Right lobe of liver (tissue), 6 donors: Measurements from ENCODE around the gene COMT. TPM values are rescaled to one million over a fixed set of nuclear protein-coding genes. Genes with fewer than 3 reads are reported as not detected.

Experiments used
- ATAC-seq, 4 donors: fragments of 200-7000 bp; cut with Tn5 transposase; one replicate each; pipeline ENCODE4 v1.9.1; 2020; ENCODE audit warnings: mild to moderate bottlenecking in 4 of 4, moderate library complexity in 4 of 4
- DNase-seq, 3 donors: peaks; one replicate each; pipeline ENCODE4 v3.0.0-alpha.2; 2020
- H3K27ac ChIP-seq, 3 donors: fragments of 200-600 bp; one replicate each; pipeline ENCODE4 v1.8.0; 2022
- H3K27me3 ChIP-seq, 2 donors: fragments of 200-600 bp; one replicate each; pipeline ENCODE4 v1.8.0; 2022
- H3K36me3 ChIP-seq, 4 donors: fragments of 200-600 bp; sonication (generic) in 1 of 4; one replicate each; pipeline versions ENCODE4 v1.5.1 to v1.8.0; 2017 to 2022; ENCODE audit warnings: control low read depth in 1 of 4
- H3K4me1 ChIP-seq, 4 donors: fragments of 200-600 bp; sonication (generic) in 1 of 4; one replicate each; pipeline versions ENCODE4 v1.5.1 to v1.8.0; 2017 to 2022; ENCODE audit warnings: control low read depth in 1 of 4
- H3K4me3 ChIP-seq, 3 donors: fragments of 200-600 bp; one replicate each; pipeline ENCODE4 v1.8.0; 2022
- H3K9me3 ChIP-seq, 4 donors: fragments of 200-600 bp; sonication (generic) in 1 of 4; one replicate each; pipeline versions ENCODE4 v1.5.1 to v1.8.0; 2017 to 2022; ENCODE audit warnings: control low read depth in 1 of 4
- CTCF ChIP-seq, 4 donors: fragments of 200-600 bp in 3 of 4; fragments of 450-650 bp in 1 of 4; IDR thresholded peaks; one replicate each; pipeline versions ENCODE4 v1.5.1 to v1.8.0; 2016 to 2022; ENCODE audit warnings: antibody characterized with exemption in 4 of 4, mild to moderate bottlenecking in 2 of 4
- POLR2A ChIP-seq: fragments of 450-650 bp; IDR thresholded peaks from one replicate; pipeline ENCODE4 v1.6.1; 2017; ENCODE audit warnings: antibody characterized with exemption, mild to moderate bottlenecking
- WGBS: methylation state at CpG from one replicate; pipeline ENCODE4 v1.1.6; 2018; ENCODE audit warnings: low coverage, low lambda C conversion rate; ENCODE audit not compliant: insufficient coverage; ENCODE audit errors: missing lambda C conversion rate; 5-methylcytosine and 5-hydroxymethylcytosine counted together
- intact Hi-C, 2 donors: fragments of 100-400 bp; cut with DNase I; formaldehyde crosslinking; loops; one replicate each; pipeline versions ENCODE4 v1.11.2 to v1.14.1; 2022
- total RNA-seq, 6 experiments: library from RNA; depleted of rRNA in 2 of 6; stranded (reverse); fragments of >200 nt in 2 of 6; fragmentation: NEBNext Ultra II Directional in 3 of 6; extraction: Animal tissue kit (Norgen Biotek cat#: 25700) in 3 of 6; gene quantifications; one replicate each; pipeline versions ENCODE4 v1.1.0 to v1.2.4, GENCODE V29; 2016 to 2023
- donor health status: DM: no; HTN: yes; CAD: no.
- donor health status: DM: no; HTN: no; CAD: no.
- donor health status: DM: no; HTN: no; CAD: no.
- donor health status: DM: no; HTN: yes; CAD: no.
- donor health status: DM: no; HTN: yes; CAD: no.

The COMT gene
- total RNA-seq, 6 experiments from 2014 or later: 144 to 270 (median 200) TPM

GRCh38 chr22:19936513-19936912 is 5.1 kb upstream of the COMT start:
- TF ChIP-seq CTCF (IDR thresholded peaks at IDR 0.05) (no peak), POLR2A (no peak)
- H3K9me3 ChIP-seq: no peaks in the 10 kb centered on the region
- no peaks in the 10 kb centered on the region for H3K36me3 ChIP-seq
- no peaks in the 10 kb centered on the region for H3K27me3 ChIP-seq
- H3K4me1 ChIP-seq: peaks cover 0 to 44% (median 15%) of the 10 kb centered on the region in 4 donors
- DNase-seq (peak in 1 of 3 donors; percentile 5), ATAC-seq (no peak)
- 86% methylated on average over 7 of the region's 7 CpGs for WGBS
- intact Hi-C loops: no loop called here
- no peak overlapping the region for H3K27ac ChIP-seq
- no peak overlapping the region for H3K4me3 ChIP-seq

GRCh38 chr22:19937616-19938473 is 3.7 kb upstream of the COMT start:
- H3K27me3 ChIP-seq: no peaks in the 10 kb centered on the region
- H3K27ac ChIP-seq: peak overlapping the region; percentile 52 to 98 (median 95)
- H3K9me3 ChIP-seq: no peaks in the 10 kb centered on the region
- intact Hi-C loops: no loop called here
- 41% methylated on average over 16 of the region's 16 CpGs for WGBS
- H3K4me1 ChIP-seq: peaks cover 0 to 50% (median 15%) of the 10 kb centered on the region in 4 donors
- no peaks in the 10 kb centered on the region for H3K36me3 ChIP-seq
- no peak for TF ChIP-seq CTCF (IDR thresholded peaks at IDR 0.05)
- TF ChIP-seq POLR2A: peak; percentile 52
- peak in 2 of 3 donors; percentile 64 to 83 for DNase-seq
- peak; percentile 54 to 71 (median 60) for ATAC-seq
- H3K4me3 ChIP-seq: peak overlapping the region in 1 of 3 donors; percentile 11

GRCh38 chr22:19940536-19941364 is 822 bp upstream of the COMT start:
- ATAC-seq: peak in 1 of 4 donors; percentile 1
- intact Hi-C loops: no loop called here
- Histone ChIP-seq H3K4me1 (peaks cover 0 to 49% (median 15%) of the 10 kb centered on the region in 4 donors), H3K9me3 (no peaks in the 10 kb centered on the region), H3K27ac (peak overlapping the region; percentile 88 to 96 (median 93)), H3K4me3 (peak overlapping the region; percentile 75 to 94 (median 91)), H3K27me3 (no peaks in the 10 kb centered on the region), H3K36me3 (no peaks in the 10 kb centered on the region)
- peak in 2 of 3 donors; percentile 45 to 50 for DNase-seq
- no peak for TF ChIP-seq POLR2A
- no peak for TF ChIP-seq CTCF (IDR thresholded peaks at IDR 0.05)
- 58% methylated on average over 10 of the region's 21 CpGs for WGBS

GRCh38 chr22:19942157-19943081 is 847 bp downstream of the COMT start:
- 0% methylated on average over 6 of the region's 8 CpGs for WGBS
- Histone ChIP-seq H3K27ac (peak overlapping the region; percentile 88 to 96 (median 93)), H3K4me1 (peaks cover 0 to 44% (median 15%) of the 10 kb centered on the region in 4 donors), H3K9me3 (no peaks in the 10 kb centered on the region), H3K4me3 (peak overlapping the region; percentile 75 to 94 (median 91)), H3K36me3 (no peaks in the 10 kb centered on the region), H3K27me3 (no peaks in the 10 kb centered on the region)
- peak in 2 of 3 donors; percentile 48 to 55 for DNase-seq
- TF ChIP-seq POLR2A (no peak), CTCF (IDR thresholded peaks at IDR 0.05) (no peak)
- intact Hi-C loops: no loop called here
- ATAC-seq: peak; percentile 26 to 55 (median 32)
